ENCODE measurements around the gene IBA57.
A peak's percentile ranks its signal among the peaks of the same experiment; 100 is the strongest.

IBA57 gene

GRCh38 chr1:228154670-228155571 lies 10.7 kb upstream of the IBA57 start:
- in situ Hi-C loops (cut with MboI; ENCODE audit: low pct_unique_long_range_greater_than_20kb, low sequenced_read_pairs) = no loop called here
- DNase-seq = no peak

- in situ Hi-C loops (cut with MboI; ENCODE audit: low pct_unique_long_range_greater_than_20kb, low sequenced_read_pairs) = no loop called here
- DNase-seq = no peak
Observed at GRCh38 chr1:228155596-228156514, 9.7 kb upstream of the IBA57 start.

- in situ Hi-C loops (cut with MboI; ENCODE audit: low pct_unique_long_range_greater_than_20kb, low sequenced_read_pairs) = no loop called here
- DNase-seq = no peak
Observed at GRCh38 chr1:228156515-228156881, 9.1 kb upstream of the IBA57 start.

GRCh38 chr1:228156941-228157728 lies 8.5 kb upstream of the IBA57 start:
- no peak for DNase-seq
- in situ Hi-C loops (cut with MboI; ENCODE audit: low pct_unique_long_range_greater_than_20kb, low sequenced_read_pairs) = no loop called here

GRCh38 chr1:228157729-228158126 lies 7.9 kb upstream of the IBA57 start:
- in situ Hi-C loops (cut with MboI; ENCODE audit: low pct_unique_long_range_greater_than_20kb, low sequenced_read_pairs) = no loop called here
- no peak for DNase-seq

GRCh38 chr1:228158151-228159007 lies 7.2 kb upstream of the IBA57 start:
- DNase-seq = no peak
- in situ Hi-C loops (cut with MboI; ENCODE audit: low pct_unique_long_range_greater_than_20kb, low sequenced_read_pairs) = no loop called here

- in situ Hi-C loops (cut with MboI; ENCODE audit: low pct_unique_long_range_greater_than_20kb, low sequenced_read_pairs) = no loop called here
Observed at GRCh38 chr1:228159008-228159665, 6.5 kb upstream of the IBA57 start.

GRCh38 chr1:228160201-228160761 lies 5.3 kb upstream of the IBA57 start:
- DNase-seq = no peak
- in situ Hi-C loops (cut with MboI; ENCODE audit: low pct_unique_long_range_greater_than_20kb, low sequenced_read_pairs) = no loop called here

More at GRCh38 chr1:228159008-228159665, 6.5 kb upstream of the IBA57 start:
- DNase-seq = no peak

GRCh38 chr1:228161362-228161761 lies 4.2 kb upstream of the IBA57 start:
- in situ Hi-C loops (cut with MboI; ENCODE audit: low pct_unique_long_range_greater_than_20kb, low sequenced_read_pairs) = no loop called here

GRCh38 chr1:228161866-228162265 lies 3.7 kb upstream of the IBA57 start:
- in situ Hi-C loops (cut with MboI; ENCODE audit: low pct_unique_long_range_greater_than_20kb, low sequenced_read_pairs) = no loop called here
- no peak for DNase-seq

More at GRCh38 chr1:228161362-228161761, 4.2 kb upstream of the IBA57 start:
- no peak for DNase-seq

GRCh38 chr1:228162286-228163006 lies 3.2 kb upstream of the IBA57 start:
- in situ Hi-C loops (cut with MboI; ENCODE audit: low pct_unique_long_range_greater_than_20kb, low sequenced_read_pairs) = no loop called here
- DNase-seq = peak; percentile 8

GRCh38 chr1:228163007-228163753 lies 2.4 kb upstream of the IBA57 start:
- in situ Hi-C loops (cut with MboI; ENCODE audit: low pct_unique_long_range_greater_than_20kb, low sequenced_read_pairs) = no loop called here
- no peak for DNase-seq

GRCh38 chr1:228163776-228164519 lies 1.7 kb upstream of the IBA57 start:
- no peak for DNase-seq
- in situ Hi-C loops (cut with MboI; ENCODE audit: low pct_unique_long_range_greater_than_20kb, low sequenced_read_pairs) = no loop called here

- in situ Hi-C loops (cut with MboI; ENCODE audit: low pct_unique_long_range_greater_than_20kb, low sequenced_read_pairs) = no loop called here
- peak; percentile 76 for DNase-seq
Observed at GRCh38 chr1:228164561-228165371, 838 bp upstream of the IBA57 start.
